BLaER1 (cell line): Measurements from ENCODE around the gene PARD3.

Experiments
- H3K27ac ChIP-seq: shearing (Covaris generic); formaldehyde crosslinking; 2 replicates; pipeline ENCODE4 v1.8.1; 2022
- H3K27me3 ChIP-seq: shearing (Covaris generic); formaldehyde crosslinking; 2 replicates; pipeline ENCODE4 v1.8.1; 2022
- H3K36me3 ChIP-seq: shearing (Covaris generic); formaldehyde crosslinking; 2 replicates; pipeline ENCODE4 v1.8.1; 2022
- H3K4me1 ChIP-seq: shearing (Covaris generic); formaldehyde crosslinking; 2 replicates; pipeline ENCODE4 v1.8.1; 2022
- H3K4me2 ChIP-seq: shearing (Covaris generic); formaldehyde crosslinking; 2 replicates; pipeline ENCODE4 v1.8.1; 2022
- H3K4me3 ChIP-seq: shearing (Covaris generic); formaldehyde crosslinking; 2 replicates; pipeline ENCODE4 v1.8.1; 2022
- H3K9ac ChIP-seq: shearing (Covaris generic); formaldehyde crosslinking; 2 replicates; pipeline ENCODE4 v1.8.1; 2022
- H3K9me3 ChIP-seq: shearing (Covaris generic); formaldehyde crosslinking; 2 replicates; pipeline ENCODE4 v1.8.1; 2022
- H4K20me1 ChIP-seq: shearing (Covaris generic); formaldehyde crosslinking; 2 replicates; pipeline ENCODE4 v1.8.1; 2022
- Cebpa-rat ChIP-seq: shearing (Covaris generic); IDR thresholded peaks from 2 replicates; pipeline ENCODE4 v1.8.1; 2022

The PARD3 gene

DNA sequence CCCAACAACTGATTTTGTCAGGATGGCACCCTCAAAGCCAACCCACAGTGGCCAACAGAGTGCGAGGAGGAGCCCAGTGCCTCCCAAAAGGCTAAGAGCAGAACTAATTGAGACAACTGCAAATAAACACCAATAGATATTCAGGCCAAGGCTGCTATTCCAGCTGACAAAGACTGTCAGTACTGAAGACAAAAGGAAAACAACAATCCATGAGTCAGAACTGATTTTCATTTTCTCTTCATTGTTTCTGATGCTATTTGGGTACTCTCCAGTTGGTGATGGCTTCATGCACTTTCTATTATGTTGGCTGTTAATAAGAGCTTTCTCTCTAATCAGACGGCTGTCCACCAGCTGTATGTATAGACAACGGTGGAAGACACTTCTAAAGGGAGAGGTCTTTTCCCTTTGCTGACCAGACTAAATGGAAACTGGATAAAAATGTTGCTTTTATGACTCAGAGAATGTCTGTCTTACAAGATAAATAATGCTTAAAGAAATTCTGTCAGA, 515.9 kb downstream of the PARD3 start:
- H3K9ac ChIP-seq: no peak overlapping the region
- H3K9me3 ChIP-seq: no peaks in the 10 kb centered on the region
- H3K27ac ChIP-seq: no peak overlapping the region
- no peak overlapping the region for H3K4me3 ChIP-seq
- H3K27me3 ChIP-seq: no peaks in the 10 kb centered on the region
- no peak overlapping the region for H3K4me2 ChIP-seq
- no peak for TF ChIP-seq Cebpa-rat
- H4K20me1 ChIP-seq: no peaks in the 10 kb centered on the region
- peaks cover 10% of the 10 kb centered on the region for H3K4me1 ChIP-seq
- no peaks in the 10 kb centered on the region for H3K36me3 ChIP-seq

DNA sequence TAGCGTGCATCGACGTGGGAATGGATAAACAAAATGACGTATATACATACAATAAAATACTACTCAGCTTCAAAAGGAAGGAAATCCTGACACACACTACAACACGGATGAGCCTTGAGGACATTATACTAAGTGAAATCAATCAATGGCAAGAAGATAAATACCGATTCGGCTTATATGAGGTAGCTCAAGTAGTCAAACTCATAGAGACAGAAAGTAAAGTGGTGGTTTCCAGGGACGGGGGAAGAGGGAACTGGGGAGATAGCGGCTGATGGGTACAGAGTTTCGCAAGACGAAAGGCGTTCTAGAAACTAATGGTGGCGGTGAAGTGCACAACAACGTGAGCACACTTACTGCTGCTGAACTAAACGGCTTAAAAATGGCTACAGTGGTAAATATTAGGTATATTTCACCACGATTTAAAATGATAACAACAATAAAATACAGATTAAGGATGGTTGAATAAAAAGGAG, 516.7 kb downstream of the PARD3 start:
- no peak overlapping the region for H3K4me2 ChIP-seq
- H3K27ac ChIP-seq: no peak overlapping the region
- no peaks in the 10 kb centered on the region for H3K27me3 ChIP-seq

DNA sequence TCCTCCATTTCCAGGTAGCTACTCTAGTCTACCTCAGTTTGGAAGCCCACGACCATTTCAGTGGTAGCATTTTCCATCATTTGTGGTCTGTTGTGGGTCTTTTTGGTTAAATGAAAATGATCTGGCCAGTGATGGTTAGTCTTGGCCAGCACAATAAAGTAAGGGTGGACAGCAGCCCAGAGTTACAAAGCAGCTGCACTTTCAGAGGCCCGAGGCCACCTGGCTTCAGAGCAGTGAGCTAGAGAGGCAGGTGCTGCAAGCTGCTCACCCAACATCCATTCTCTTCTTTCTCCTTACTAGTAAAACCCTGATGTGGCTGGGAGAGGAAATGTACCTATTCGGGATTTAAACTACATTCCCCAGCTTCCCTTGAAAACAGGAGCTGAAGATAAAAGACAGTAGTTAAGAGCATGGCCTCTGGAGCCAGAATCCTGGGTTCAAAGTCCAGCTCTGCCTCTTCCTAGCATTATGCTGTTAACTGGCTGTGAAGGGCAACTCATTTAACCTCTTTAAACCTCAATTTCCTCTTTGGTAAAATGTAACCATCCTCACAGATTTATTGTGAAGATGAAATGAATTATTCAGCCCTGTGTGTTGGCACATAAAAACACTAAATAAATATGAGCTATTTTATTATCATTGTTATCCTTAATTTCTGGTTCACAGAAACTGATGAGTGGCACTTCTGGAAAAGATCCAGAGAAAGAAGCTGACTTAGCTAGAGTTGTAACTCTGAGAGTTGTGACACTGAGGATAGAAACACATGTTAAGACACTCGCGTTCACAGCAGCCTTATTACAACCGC, 517.4 kb downstream of the PARD3 start:
- Histone ChIP-seq H4K20me1 (no peaks in the 10 kb centered on the region), H3K9me3 (no peaks in the 10 kb centered on the region), H3K4me3 (no peak overlapping the region), H3K9ac (no peak overlapping the region), H3K4me2 (no peak overlapping the region), H3K36me3 (no peaks in the 10 kb centered on the region), H3K4me1 (peaks cover 10% of the 10 kb centered on the region), H3K27ac (no peak overlapping the region), H3K27me3 (no peaks in the 10 kb centered on the region)
- TF ChIP-seq Cebpa-rat: no peak

More for the DNA sequence above, 516.7 kb downstream of the PARD3 start:
- H3K36me3 ChIP-seq: no peaks in the 10 kb centered on the region
- peaks cover 10% of the 10 kb centered on the region for H3K4me1 ChIP-seq
- H3K4me3 ChIP-seq: no peak overlapping the region
- H3K9me3 ChIP-seq: no peaks in the 10 kb centered on the region
- no peak overlapping the region for H3K9ac ChIP-seq
- TF ChIP-seq Cebpa-rat: no peak
- H4K20me1 ChIP-seq: no peaks in the 10 kb centered on the region

DNA sequence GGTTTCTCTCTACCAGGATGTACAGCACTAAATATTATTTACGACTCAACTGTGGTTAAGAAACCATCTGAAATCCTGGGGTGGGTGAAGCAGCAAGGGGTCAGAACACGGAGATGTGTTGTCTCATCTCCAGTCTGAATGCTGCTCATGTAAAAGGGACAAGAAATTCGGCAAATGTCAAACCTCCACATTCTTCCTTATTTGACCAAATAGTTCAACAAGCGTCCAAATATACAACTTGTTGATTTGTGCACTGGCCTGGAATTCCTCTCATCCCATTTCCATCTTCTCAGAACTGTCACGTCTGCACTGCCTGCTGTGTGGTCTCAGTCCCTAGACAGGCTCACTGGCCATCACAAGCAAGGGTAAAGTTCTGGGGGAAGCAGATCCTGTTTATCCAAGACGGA, 520.0 kb downstream of the PARD3 start:
- Histone ChIP-seq H3K4me1 (peaks cover 10% of the 10 kb centered on the region), H3K27me3 (no peaks in the 10 kb centered on the region), H3K4me2 (no peak overlapping the region), H3K36me3 (no peaks in the 10 kb centered on the region), H3K9me3 (no peaks in the 10 kb centered on the region), H4K20me1 (no peaks in the 10 kb centered on the region), H3K9ac (no peak overlapping the region), H3K27ac (no peak overlapping the region), H3K4me3 (no peak overlapping the region)
- TF ChIP-seq Cebpa-rat: no peak

DNA sequence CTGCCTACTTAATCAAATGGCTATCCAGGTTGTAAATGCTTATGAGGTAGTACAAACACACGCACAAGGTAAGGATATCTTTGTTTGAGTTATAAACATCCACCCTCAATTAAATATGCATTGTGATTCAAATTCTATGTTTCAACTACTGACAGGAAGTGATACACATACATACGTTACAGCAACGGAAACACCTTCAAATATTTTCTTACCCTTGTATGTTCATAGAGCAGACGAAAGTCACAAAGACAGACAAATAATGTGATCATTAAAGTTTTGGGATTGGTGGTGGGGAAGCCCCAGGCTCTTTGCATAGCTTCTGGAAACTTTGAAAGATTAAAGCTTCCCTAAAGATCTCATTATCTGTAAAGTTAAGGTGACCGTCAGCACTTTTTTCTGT, 521.0 kb downstream of the PARD3 start:
- Histone ChIP-seq H3K36me3 (no peaks in the 10 kb centered on the region), H3K9ac (no peak overlapping the region), H3K27ac (no peak overlapping the region), H3K9me3 (no peaks in the 10 kb centered on the region), H4K20me1 (no peaks in the 10 kb centered on the region), H3K27me3 (no peaks in the 10 kb centered on the region), H3K4me1 (peaks cover 10% of the 10 kb centered on the region), H3K4me3 (no peak overlapping the region), H3K4me2 (no peak overlapping the region)
- no peak for TF ChIP-seq Cebpa-rat

DNA sequence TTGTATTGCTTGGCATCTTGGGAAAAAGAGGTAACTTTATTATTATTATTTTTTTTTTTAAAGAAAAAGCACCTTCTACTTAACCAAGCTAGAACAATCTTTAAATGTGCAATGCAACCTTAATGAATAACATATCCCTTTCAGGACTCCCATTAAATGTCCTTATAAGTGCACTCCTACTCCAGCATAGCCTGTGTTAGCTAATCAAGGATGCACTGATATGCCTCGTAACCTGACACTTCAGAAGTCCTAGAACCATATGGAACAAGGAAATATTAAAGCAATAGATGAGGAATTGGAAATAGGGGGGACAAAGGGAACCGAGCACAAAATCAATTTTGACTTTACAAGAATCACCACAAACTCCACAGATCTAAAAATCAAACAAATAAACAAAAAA, 522.4 kb downstream of the PARD3 start:
- no peak overlapping the region for H3K4me3 ChIP-seq
- H3K9ac ChIP-seq: no peak overlapping the region
- H3K36me3 ChIP-seq: no peaks in the 10 kb centered on the region
- no peaks in the 10 kb centered on the region for H3K27me3 ChIP-seq
- no peaks in the 10 kb centered on the region for H4K20me1 ChIP-seq
- no peak for TF ChIP-seq Cebpa-rat
- H3K4me2 ChIP-seq: no peak overlapping the region
- H3K4me1 ChIP-seq: peaks cover 10% of the 10 kb centered on the region
- H3K9me3 ChIP-seq: no peaks in the 10 kb centered on the region
- H3K27ac ChIP-seq: no peak overlapping the region

DNA sequence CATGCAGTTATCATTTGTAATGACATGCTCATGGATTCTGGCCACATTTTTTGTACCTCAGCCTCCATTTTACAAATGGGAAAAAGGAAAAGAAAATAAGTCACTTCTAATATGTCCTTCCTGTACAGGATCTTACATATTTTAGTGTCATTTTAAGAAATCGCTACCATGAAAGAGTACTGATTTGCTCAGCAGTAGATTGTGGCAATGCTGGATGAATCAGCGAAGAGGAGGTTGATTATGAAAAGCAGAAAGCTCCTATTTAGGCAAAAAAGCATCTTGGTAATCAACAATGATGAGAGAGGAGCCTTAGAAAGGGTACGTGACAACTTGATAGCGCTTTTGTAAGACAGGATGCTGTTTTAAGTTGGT, 522.9 kb downstream of the PARD3 start:
- TF ChIP-seq Cebpa-rat: no peak
- H3K36me3 ChIP-seq: no peaks in the 10 kb centered on the region
- H3K27me3 ChIP-seq: no peaks in the 10 kb centered on the region
- H3K4me2 ChIP-seq: no peak overlapping the region
- no peaks in the 10 kb centered on the region for H4K20me1 ChIP-seq
- no peak overlapping the region for H3K27ac ChIP-seq
- no peaks in the 10 kb centered on the region for H3K9me3 ChIP-seq
- H3K9ac ChIP-seq: no peak overlapping the region
- peaks cover 10% of the 10 kb centered on the region for H3K4me1 ChIP-seq
- no peak overlapping the region for H3K4me3 ChIP-seq

DNA sequence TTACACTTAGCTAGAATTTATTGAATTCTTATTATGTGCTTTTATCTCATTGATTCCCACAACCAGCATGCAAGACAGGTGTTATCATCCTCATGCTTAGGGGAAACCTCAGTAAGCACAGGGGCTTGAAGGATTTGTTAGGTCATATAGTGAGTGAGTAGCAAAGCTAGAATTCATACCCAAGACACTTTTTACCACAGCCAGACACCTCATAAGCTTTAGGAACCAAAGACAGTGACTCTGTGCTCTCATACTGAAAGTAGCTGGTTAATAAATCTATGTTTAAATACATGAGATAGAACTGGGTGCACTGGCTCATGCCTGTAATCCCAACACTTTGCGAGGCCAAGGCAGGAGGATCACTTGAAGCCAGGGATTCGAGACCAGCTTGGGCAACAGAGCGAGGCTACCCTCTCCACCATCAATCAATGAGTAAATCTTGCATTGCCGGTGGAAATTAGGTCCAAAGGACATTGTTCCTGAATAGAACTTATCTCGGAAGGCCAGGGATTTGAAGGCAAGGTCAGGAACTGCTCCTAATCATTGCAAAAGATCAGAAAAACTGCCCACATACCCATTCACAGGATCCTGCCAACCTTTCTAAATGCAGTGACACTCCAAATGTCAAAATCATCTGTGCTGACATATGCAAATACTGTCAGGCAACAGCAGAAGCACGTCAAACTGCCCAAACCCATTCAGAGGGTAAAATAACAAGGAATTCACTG, 523.5 kb downstream of the PARD3 start:
- no peak overlapping the region for H3K4me3 ChIP-seq
- TF ChIP-seq Cebpa-rat: no peak
- H3K36me3 ChIP-seq: no peaks in the 10 kb centered on the region
- H4K20me1 ChIP-seq: no peaks in the 10 kb centered on the region
- peaks cover 10% of the 10 kb centered on the region for H3K4me1 ChIP-seq
- no peaks in the 10 kb centered on the region for H3K27me3 ChIP-seq
- H3K27ac ChIP-seq: no peak overlapping the region
- no peaks in the 10 kb centered on the region for H3K9me3 ChIP-seq
- H3K9ac ChIP-seq: no peak overlapping the region
- H3K4me2 ChIP-seq: no peak overlapping the region

DNA sequence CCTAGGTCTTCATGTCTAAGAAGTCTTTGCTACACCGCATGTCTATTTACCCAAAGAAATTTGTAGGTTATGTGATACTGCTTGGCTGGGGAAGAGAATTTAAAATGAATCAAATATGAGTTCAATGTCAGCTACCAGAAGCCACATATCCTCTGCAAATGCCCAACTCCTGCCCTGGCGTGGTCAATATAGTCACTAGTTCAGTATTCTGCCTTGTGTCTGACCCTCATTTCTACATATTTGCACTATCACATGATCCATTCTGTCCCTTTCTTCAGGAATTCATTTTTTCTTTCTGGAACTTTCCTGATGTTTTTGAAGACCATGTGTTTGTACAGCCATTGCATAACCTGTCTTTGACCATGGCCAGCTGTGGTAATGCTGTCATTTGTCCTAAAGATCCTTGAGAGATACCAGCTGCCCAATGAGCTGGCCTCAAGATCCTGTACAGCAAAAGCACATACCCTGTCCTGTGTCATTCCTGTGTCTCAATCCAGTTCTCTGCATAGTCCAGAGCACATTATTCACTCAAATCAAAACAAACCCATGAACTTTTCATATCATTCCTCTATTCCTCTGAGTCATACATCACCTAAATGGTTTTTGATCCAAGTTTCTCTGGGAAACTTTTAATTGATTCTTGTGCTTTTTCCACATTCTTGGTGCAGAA, 524.5 kb downstream of the PARD3 start:
- Histone ChIP-seq H3K27me3 (no peaks in the 10 kb centered on the region), H3K4me3 (no peak overlapping the region), H4K20me1 (no peaks in the 10 kb centered on the region), H3K9me3 (no peaks in the 10 kb centered on the region), H3K4me1 (peaks cover 7% of the 10 kb centered on the region), H3K4me2 (no peak overlapping the region), H3K36me3 (no peaks in the 10 kb centered on the region), H3K27ac (no peak overlapping the region), H3K9ac (no peak overlapping the region)
- no peak for TF ChIP-seq Cebpa-rat

DNA sequence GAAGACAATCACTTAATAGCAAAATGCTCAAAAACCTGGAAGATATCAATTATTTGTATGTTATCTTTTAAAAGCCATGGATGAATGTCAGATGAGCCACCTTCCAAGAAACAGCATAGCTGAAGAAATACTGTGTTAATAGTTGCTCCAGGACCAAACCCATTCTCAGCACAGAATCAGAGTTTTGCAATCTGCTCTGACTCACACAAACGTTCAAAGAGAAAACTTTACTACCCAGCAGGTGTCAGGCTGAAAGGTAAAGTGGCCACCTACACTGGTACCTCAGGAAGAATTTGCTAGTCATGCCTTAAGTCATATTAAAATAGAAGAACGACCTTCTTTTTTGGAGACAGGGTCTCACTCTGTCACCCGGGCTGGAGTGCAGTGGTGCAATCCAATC, 526.5 kb downstream of the PARD3 start:
- H3K4me3 ChIP-seq: no peak overlapping the region
- H4K20me1 ChIP-seq: no peaks in the 10 kb centered on the region
- H3K4me2 ChIP-seq: no peak overlapping the region
- TF ChIP-seq Cebpa-rat: no peak
- no peak overlapping the region for H3K27ac ChIP-seq
- H3K36me3 ChIP-seq: no peaks in the 10 kb centered on the region
- no peaks in the 10 kb centered on the region for H3K9me3 ChIP-seq
- H3K27me3 ChIP-seq: no peaks in the 10 kb centered on the region
- H3K4me1 ChIP-seq: no peaks in the 10 kb centered on the region
- no peak overlapping the region for H3K9ac ChIP-seq
